Left lobe of liver (tissue), 2 donors: Measurements from ENCODE around the gene PROSER2. TPM values are rescaled to one million over a fixed set of nuclear protein-coding genes. Genes with fewer than 3 reads are reported as not detected.
"Not testable (repeated sequence)": the region's sequence is repeated elsewhere in the genome, so short reads cannot be mapped to it uniquely, and the experiment has no call there.

Experiments
- ATAC-seq: fragments of 200-7000 bp; cut with Tn5 transposase; one replicate; pipeline ENCODE4 v1.9.1; 2020; ENCODE audit warnings: mild to moderate bottlenecking, moderate library complexity
- DNase-seq: peaks from one replicate; pipeline ENCODE4 v3.0.0-alpha.2; 2020; ENCODE audit warnings: low spot score
- total RNA-seq: library from RNA; stranded (reverse); gene quantifications from one replicate; pipeline ENCODE4 v1.2.1, GENCODE V29; 2021
- donor health status: DM: no; HTN: no; CAD: no; lungs with moderate emphysema.
- donor health status: DM: no; HTN: yes; CAD: no.

Gene PROSER2
- total RNA-seq, 1 donor from 2014 or later: 38.3 TPM

GRCh38 chr10:11880151-11881029, 57.2 kb downstream of the PROSER2 start:
- ATAC-seq (no peak), DNase-seq (no peak)

GRCh38 chr10:11881030-11881476, 57.9 kb downstream of the PROSER2 start:
- ATAC-seq (no peak), DNase-seq (no peak)

- ATAC-seq: peak; percentile 71
- DNase-seq: no peak
Measured at GRCh38 chr10:11881477-11882417, 58.6 kb downstream of the PROSER2 start.

GRCh38 chr10:11882646-11883375, 59.7 kb downstream of the PROSER2 start:
- DNase-seq (no peak), ATAC-seq (no peak)

GRCh38 chr10:11884706-11885423, 61.7 kb downstream of the PROSER2 start:
- DNase-seq (no peak), ATAC-seq (peak; percentile 19)

GRCh38 chr10:11885437-11886137, 62.4 kb downstream of the PROSER2 start:
- ATAC-seq: no peak
- no peak for DNase-seq

- DNase-seq (no peak), ATAC-seq (peak; percentile 87)
Measured at GRCh38 chr10:11886138-11886474, 63.0 kb downstream of the PROSER2 start.

- ATAC-seq (no peak), DNase-seq (no peak)
Measured at GRCh38 chr10:11886851-11887250, 63.7 kb downstream of the PROSER2 start.

GRCh38 chr10:11887381-11888227, 64.4 kb downstream of the PROSER2 start:
- no peak for ATAC-seq
- no peak for DNase-seq

- not testable (repeated sequence) for DNase-seq, ATAC-seq
Measured at GRCh38 chr10:11889263-11889662, 66.1 kb downstream of the PROSER2 start.

- DNase-seq (no peak), ATAC-seq (no peak)
Measured at GRCh38 chr10:11891776-11892486, 68.8 kb downstream of the PROSER2 start.

GRCh38 chr10:11893749-11894278, 70.7 kb downstream of the PROSER2 start:
- ATAC-seq: no peak
- DNase-seq: no peak

GRCh38 chr10:11894381-11895107, 71.4 kb downstream of the PROSER2 start:
- DNase-seq: no peak
- ATAC-seq: no peak

- DNase-seq: no peak
Measured at GRCh38 chr10:11895108-11895466, 71.9 kb downstream of the PROSER2 start.

GRCh38 chr10:11895598-11895997, 72.4 kb downstream of the PROSER2 start:
- DNase-seq (no peak), ATAC-seq (no peak)

More at GRCh38 chr10:11895108-11895466, 71.9 kb downstream of the PROSER2 start:
- ATAC-seq: no peak

- no peak for DNase-seq
Measured at GRCh38 chr10:11896549-11897200, 73.5 kb downstream of the PROSER2 start.

GRCh38 chr10:11898033-11898371, 74.8 kb downstream of the PROSER2 start:
- ATAC-seq: no peak

More at GRCh38 chr10:11896549-11897200, 73.5 kb downstream of the PROSER2 start:
- ATAC-seq: no peak

More at GRCh38 chr10:11898033-11898371, 74.8 kb downstream of the PROSER2 start:
- DNase-seq: no peak
